ENCODE data around the gene PIK3CA.

GRCh38 chr3:179229177-179229576 lies 81.0 kb downstream of the PIK3CA start:
- no peak for TF ChIP-seq CTCF (IDR thresholded peaks at IDR 0.05; ENCODE audit: low read length)
- no peak for TF ChIP-seq EZH2phosphoT487 (IDR thresholded peaks at IDR 0.05; ENCODE audit: low read length)
